Measurements from ENCODE around the gene PPRC1. TPM values are rescaled to one million over a fixed set of nuclear protein-coding genes. Genes with fewer than 3 reads are reported as not detected.

Gene PPRC1
- total and polyA plus RNA-seq, 2 donors (not counting 3 experiments of a cell fraction or from before 2014, with no cell fraction given) = 27.0 to 49.9 TPM

- Histone ChIP-seq H3K9me1 (replicated peaks; ENCODE audit: control insufficient read depth, extremely low read depth, insufficient read depth, low read length) (no peaks in the 10 kb centered on the region), H4K20me1 (replicated peaks; ENCODE audit: control insufficient read depth, extremely low read depth, insufficient read depth, low read length) (no peaks in the 10 kb centered on the region), H3K9ac (replicated peaks; ENCODE audit: extremely low read depth, insufficient read depth, low read length) (no peak overlapping the region), H3K4me2 (ENCODE audit: insufficient read depth, low read length) (no peak overlapping the region), H3K79me2 (ENCODE audit: control insufficient read depth, insufficient read depth, low read length) (no peaks in the 10 kb centered on the region), H2AFZ (ENCODE audit: low read depth, low read length) (no peak overlapping the region), H3K36me3 (ENCODE audit: control insufficient read depth in 2 of 2, extremely low read depth in 1 of 2, insufficient read depth in 2 of 2, low read length in 2 of 2) (no peaks in the 10 kb centered on the region), H3K27ac (ENCODE audit: insufficient read depth, low read depth, low read length) (no peak overlapping the region), H3K27me3 (ENCODE audit: control insufficient read depth in 2 of 2, insufficient read depth in 2 of 2, low read length in 2 of 2) (peaks cover 3% of the 10 kb centered on the region in 2 experiments), H3K4me3 (replicated peaks in 1 of 3; ENCODE audit: insufficient read depth in 1 of 3, low read depth in 1 of 3, low read length in 3 of 3) (no peak overlapping the region), H3K4me1 (ENCODE audit: control insufficient read depth, extremely low read depth, insufficient read depth, low read length) (no peaks in the 10 kb centered on the region), H3K9me3 (replicated peaks; ENCODE audit: control insufficient read depth, insufficient read depth, low read length) (no peaks in the 10 kb centered on the region)
- BruUV-seq (replicated peaks) = no TSS peak
- CTCF ChIA-PET = interaction anchor here (0.7 to 1.1 kb wide), 2 partner anchors 16 to 167 kb away, joined by 3 to 5 read pairs; no protein-coding TSS in a partner anchor
- intact Hi-C loops (cut with micrococcal nuclease) (no loop called here), dilution Hi-C loops (cut with MboI; ENCODE audit: extremely low pct_ligation_motif_present, low sequenced_read_pairs) (no loop called here)
- no peak for DNase-seq (ENCODE audit: low read depth, low spot score)
- POLR2A ChIA-PET = no interaction called here
- TF ChIP-seq JUN (IDR thresholded peaks at IDR 0.05; ENCODE audit: borderline replicate concordance, insufficient read depth, insufficient read length, low read depth) (no peak), MYC (IDR thresholded peaks at IDR 0.05; ENCODE audit: low read depth, low read length) (no peak), POLR2AphosphoS5 (IDR thresholded peaks at IDR 0.05; ENCODE audit: insufficient read depth, low read depth, low read length) (no peak), FOS (IDR thresholded peaks at IDR 0.05; ENCODE audit: borderline replicate concordance, insufficient read depth, low read length) (no peak)
- TF ChIP-seq, protein P1, sequence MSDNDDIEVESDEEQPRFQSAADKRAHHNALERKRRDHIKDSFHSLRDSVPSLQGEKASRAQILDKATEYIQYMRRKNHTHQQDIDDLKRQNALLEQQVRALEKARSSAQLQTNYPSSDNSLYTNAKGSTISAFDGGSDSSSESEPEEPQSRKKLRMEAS (IDR thresholded peaks at IDR 0.05; ENCODE audit: insufficient read depth, insufficient read length) = no peak
- no peak for FAIRE-seq
Measured at GRCh38 chr10:102185272-102185671, 52.4 kb downstream of the PPRC1 start.

- Histone ChIP-seq H3K9me3 (replicated peaks; ENCODE audit: control insufficient read depth, insufficient read depth, low read length) (no peaks in the 10 kb centered on the region), H3K36me3 (ENCODE audit: control insufficient read depth in 2 of 2, extremely low read depth in 1 of 2, insufficient read depth in 2 of 2, low read length in 2 of 2) (no peaks in the 10 kb centered on the region), H2AFZ (ENCODE audit: low read depth, low read length) (no peak overlapping the region), H3K9me1 (replicated peaks; ENCODE audit: control insufficient read depth, extremely low read depth, insufficient read depth, low read length) (no peaks in the 10 kb centered on the region), H3K4me2 (ENCODE audit: insufficient read depth, low read length) (no peak overlapping the region), H3K27ac (ENCODE audit: insufficient read depth, low read depth, low read length) (no peak overlapping the region), H3K4me1 (ENCODE audit: control insufficient read depth, extremely low read depth, insufficient read depth, low read length) (no peaks in the 10 kb centered on the region), H4K20me1 (replicated peaks; ENCODE audit: control insufficient read depth, extremely low read depth, insufficient read depth, low read length) (no peaks in the 10 kb centered on the region), H3K4me3 (replicated peaks in 1 of 3; ENCODE audit: insufficient read depth in 1 of 3, low read depth in 1 of 3, low read length in 3 of 3) (no peak overlapping the region), H3K79me2 (ENCODE audit: control insufficient read depth, insufficient read depth, low read length) (no peaks in the 10 kb centered on the region), H3K27me3 (ENCODE audit: control insufficient read depth in 2 of 2, insufficient read depth in 2 of 2, low read length in 2 of 2) (peaks cover 3% of the 10 kb centered on the region in 2 experiments), H3K9ac (replicated peaks; ENCODE audit: extremely low read depth, insufficient read depth, low read length) (no peak overlapping the region)
- BruUV-seq (replicated peaks) = no TSS peak
- dilution Hi-C loops (cut with MboI; ENCODE audit: extremely low pct_ligation_motif_present, low sequenced_read_pairs) (no loop called here), intact Hi-C loops (cut with micrococcal nuclease) (no loop called here)
- CTCF ChIA-PET = interaction anchor here (0.7 to 1.1 kb wide), 2 partner anchors 16 to 166 kb away, joined by 3 to 5 read pairs; no protein-coding TSS in a partner anchor
- DNase-seq (ENCODE audit: low read depth, low spot score) (no peak), FAIRE-seq (no peak)
- TF ChIP-seq, protein P1 (IDR thresholded peaks at IDR 0.05; ENCODE audit: insufficient read depth, insufficient read length) = no peak
- no peak for TF ChIP-seq POLR2A (IDR thresholded peaks at IDR 0.05; ENCODE audit: low read depth, low read length)
- TF ChIP-seq GATA2 (IDR thresholded peaks at IDR 0.05; ENCODE audit: insufficient read depth, insufficient read length, low read depth, low read length) = no peak
- TF ChIP-seq EZH2 (IDR thresholded peaks at IDR 0.05; ENCODE audit: borderline replicate concordance, low read depth, low read length, severe bottlenecking) = no peak
- no peak for TF ChIP-seq MYC (IDR thresholded peaks at IDR 0.05; ENCODE audit: low read depth, low read length)
- TF ChIP-seq CTCF (IDR thresholded peaks at IDR 0.05; ENCODE audit: extremely low read depth in 1 of 2, insufficient read depth in 1 of 2, low read depth in 1 of 2, low read length in 2 of 2) = no peak
- TF ChIP-seq FOS (IDR thresholded peaks at IDR 0.05; ENCODE audit: borderline replicate concordance, insufficient read depth, low read length) = no peak
- no peak for TF ChIP-seq JUN (IDR thresholded peaks at IDR 0.05; ENCODE audit: borderline replicate concordance, insufficient read depth, insufficient read length, low read depth)
- no peak for TF ChIP-seq POLR2AphosphoS5 (IDR thresholded peaks at IDR 0.05; ENCODE audit: insufficient read depth, low read depth, low read length)
- POLR2A ChIA-PET = interaction anchor here (0.6 kb wide), 1 partner anchor 204 kb away, joined by 5 read pairs; no protein-coding TSS in a partner anchor
Measured at GRCh38 chr10:102185811-102186527, 53.1 kb downstream of the PPRC1 start.

Measured in endothelial cell of umbilical vein (primary cell).